BE2C (cell line): ENCODE data around the gene PLCB2.

ENCODE experiments used
- DNase-seq: peaks from one replicate; pipeline ENCODE4 v3.0.0-alpha.2; 2020
- H3K27me3 ChIP-seq: fragments of 250-450 bp; sonication (Bioruptor Pico); 2 replicates; pipeline ENCODE4 v1.5.1; 2020; ENCODE audit warnings: mild to moderate bottlenecking
- H3K36me3 ChIP-seq: fragments of 250-450 bp; sonication (Bioruptor Pico); 2 replicates; pipeline ENCODE4 v1.5.1; 2020; ENCODE audit warnings: mild to moderate bottlenecking
- H3K4me1 ChIP-seq: fragments of 250-450 bp; sonication (Bioruptor Pico); 2 replicates; pipeline ENCODE4 v1.5.1; 2020
- H3K4me3 ChIP-seq: 2 replicates; pipeline ENCODE4 v1.5.1; 2011; ENCODE audit warnings: low read depth, low read length
- H3K9me3 ChIP-seq: fragments of 250-450 bp; sonication (Bioruptor Pico); 2 replicates; pipeline ENCODE4 v1.5.1; 2020
- CTCF ChIP-seq: IDR thresholded peaks from 2 replicates; pipeline ENCODE4 v1.5.1; 2012; ENCODE audit warnings: mild to moderate bottlenecking, low read depth, low read length

The PLCB2 gene

GRCh38 chr15:40263024-40263754 lies 44.5 kb downstream of the PLCB2 start:
- no peaks in the 10 kb centered on the region for H3K9me3 ChIP-seq
- no peaks in the 10 kb centered on the region for H3K27me3 ChIP-seq
- DNase-seq: no peak
- H3K36me3 ChIP-seq: no peaks in the 10 kb centered on the region
- no peak overlapping the region for H3K4me3 ChIP-seq
- H3K4me1 ChIP-seq: no peaks in the 10 kb centered on the region
- TF ChIP-seq CTCF: no peak

GRCh38 chr15:40259021-40259420 lies 48.7 kb downstream of the PLCB2 start:
- H3K4me1 ChIP-seq: no peaks in the 10 kb centered on the region
- DNase-seq: no peak
- H3K4me3 ChIP-seq: no peak overlapping the region
- TF ChIP-seq CTCF: no peak
- H3K36me3 ChIP-seq: no peaks in the 10 kb centered on the region
- H3K27me3 ChIP-seq: no peaks in the 10 kb centered on the region
- H3K9me3 ChIP-seq: no peaks in the 10 kb centered on the region

- no peak for TF ChIP-seq CTCF
- no peak for DNase-seq
- no peaks in the 10 kb centered on the region for H3K9me3 ChIP-seq
- H3K27me3 ChIP-seq: no peaks in the 10 kb centered on the region
- no peaks in the 10 kb centered on the region for H3K36me3 ChIP-seq
- H3K4me3 ChIP-seq: no peak overlapping the region
- no peaks in the 10 kb centered on the region for H3K4me1 ChIP-seq
These were observed 49.2 kb downstream of the PLCB2 start for GRCh38 chr15:40258544-40258943.

GRCh38 chr15:40257656-40258450 lies 49.9 kb downstream of the PLCB2 start:
- Histone ChIP-seq H3K27me3 (no peaks in the 10 kb centered on the region; the same call in 1 of the 2 replicates), H3K4me1 (no peaks in the 10 kb centered on the region), H3K36me3 (no peaks in the 10 kb centered on the region), H3K9me3 (no peaks in the 10 kb centered on the region), H3K4me3 (no peak overlapping the region)
- TF ChIP-seq CTCF: no peak
- no peak for DNase-seq

- no peaks in the 10 kb centered on the region for H3K4me1 ChIP-seq
- no peak for TF ChIP-seq CTCF
- no peaks in the 10 kb centered on the region for H3K36me3 ChIP-seq
- no peaks in the 10 kb centered on the region for H3K9me3 ChIP-seq
- DNase-seq: no peak
- H3K27me3 ChIP-seq: peaks cover 5% of the 10 kb centered on the region
- no peak overlapping the region for H3K4me3 ChIP-seq
These were observed 51.0 kb downstream of the PLCB2 start for GRCh38 chr15:40256638-40257235.

GRCh38 chr15:40255033-40255432 lies 52.7 kb downstream of the PLCB2 start:
- H3K4me1 ChIP-seq: no peaks in the 10 kb centered on the region
- H3K9me3 ChIP-seq: no peaks in the 10 kb centered on the region
- H3K27me3 ChIP-seq: peaks cover 5% of the 10 kb centered on the region
- TF ChIP-seq CTCF: no peak
- no peaks in the 10 kb centered on the region for H3K36me3 ChIP-seq
- no peak for DNase-seq
- H3K4me3 ChIP-seq: no peak overlapping the region
